GM21360 (cell line): ENCODE results near the gene SMAD7.

Experiments used
- ATAC-seq: cut with Tn5 transposase; IDR thresholded peaks from one replicate; pipeline ENCODE4 v1.9.1; 2021; ENCODE audit warnings: mild to moderate bottlenecking, moderate library complexity; ENCODE audit not compliant: unreplicated experiment

SMAD7 gene

DNA sequence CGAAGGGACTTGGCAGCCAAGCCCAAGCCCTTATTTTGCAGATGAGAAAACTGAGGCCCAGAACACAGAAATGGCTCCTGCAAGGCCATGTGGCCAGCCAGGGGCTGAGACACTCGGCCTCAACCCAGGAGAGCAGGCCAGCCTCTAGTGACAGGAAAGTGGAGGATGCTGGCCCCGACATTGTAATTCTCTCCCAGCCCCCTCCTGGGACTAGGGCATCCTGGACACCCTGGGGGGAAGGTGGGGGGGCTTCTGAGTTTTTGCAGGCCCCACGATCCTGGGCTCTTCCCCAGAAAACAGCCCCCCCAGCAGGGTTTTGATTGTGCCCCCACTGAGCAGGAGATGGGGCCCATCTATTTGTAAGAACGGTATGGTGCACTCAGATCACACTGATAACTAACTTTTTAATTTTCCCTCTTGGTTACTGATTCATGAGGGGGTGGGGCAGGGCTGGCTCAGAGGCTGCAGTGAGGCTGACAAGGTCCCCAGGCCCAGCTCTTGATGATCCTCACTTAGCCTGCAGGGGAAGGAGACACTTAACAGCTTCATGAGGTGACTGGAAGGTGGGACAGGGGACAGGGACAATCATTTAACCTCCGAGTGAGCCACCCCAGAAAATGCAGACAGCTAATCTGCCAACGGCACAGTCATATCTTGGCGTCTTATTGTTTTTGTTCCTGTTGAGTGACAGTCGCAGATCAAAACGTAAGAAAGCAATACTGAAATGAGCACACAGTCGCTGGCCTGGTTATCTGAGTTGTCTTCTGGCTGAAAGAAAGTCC, 18.9 kb downstream of the SMAD7 start:
- ATAC-seq: peak; percentile 27

DNA sequence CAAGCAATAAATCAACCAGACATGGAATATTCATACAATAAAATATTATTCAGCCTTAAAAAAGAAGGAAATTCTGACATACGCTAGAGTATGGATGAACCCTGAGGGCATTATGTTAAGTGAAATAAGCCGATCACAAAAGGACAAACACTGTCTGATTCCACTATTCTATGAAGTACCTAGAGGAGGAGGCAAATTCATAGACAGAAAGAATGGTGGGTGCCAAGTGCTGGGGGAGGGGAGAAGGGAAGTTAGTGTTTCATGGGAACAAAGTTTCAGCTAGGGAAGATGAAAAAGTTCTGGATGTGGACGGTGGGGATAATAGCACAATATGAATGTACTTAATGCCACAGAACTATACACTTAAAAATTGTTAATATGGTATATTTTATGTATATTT, 19.8 kb downstream of the SMAD7 start:
- ATAC-seq: no peak

DNA sequence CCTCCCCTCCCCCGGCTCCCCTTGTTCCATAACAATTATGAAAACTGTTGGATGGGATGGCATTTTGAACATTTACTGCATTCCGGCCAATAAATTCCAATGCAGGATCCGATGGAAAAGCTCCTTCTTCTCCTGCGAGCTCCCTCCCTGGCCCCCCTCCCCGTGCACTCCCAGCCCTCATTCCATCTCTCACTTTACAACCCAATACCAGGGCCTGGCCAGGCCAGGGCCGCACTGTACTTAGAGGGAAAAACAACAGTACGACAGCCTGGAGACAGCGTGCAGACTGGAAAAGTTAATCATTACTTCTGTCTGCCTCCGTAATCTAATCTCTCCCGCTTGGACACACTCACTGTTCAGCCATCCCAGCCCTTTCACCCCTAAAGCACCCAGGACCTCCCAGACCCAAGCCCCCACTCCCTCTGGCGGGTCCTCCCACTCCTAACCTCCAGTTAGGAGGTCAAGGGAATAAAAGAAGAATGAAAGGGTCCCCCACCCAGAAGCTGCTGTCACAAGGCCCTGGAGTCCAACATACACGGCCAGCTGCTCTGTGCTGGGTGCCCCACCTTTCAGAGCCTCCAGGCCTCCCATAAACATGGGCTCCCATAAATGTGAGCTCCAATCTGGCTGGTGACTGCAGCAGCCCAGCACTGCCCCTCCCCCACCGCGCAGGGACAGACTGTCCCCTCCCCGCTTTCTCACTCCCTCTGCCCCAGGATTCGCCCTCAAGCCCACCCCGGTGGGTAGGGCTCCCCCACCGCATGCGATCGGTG, 20.6 kb downstream of the SMAD7 start:
- ATAC-seq: no peak

DNA sequence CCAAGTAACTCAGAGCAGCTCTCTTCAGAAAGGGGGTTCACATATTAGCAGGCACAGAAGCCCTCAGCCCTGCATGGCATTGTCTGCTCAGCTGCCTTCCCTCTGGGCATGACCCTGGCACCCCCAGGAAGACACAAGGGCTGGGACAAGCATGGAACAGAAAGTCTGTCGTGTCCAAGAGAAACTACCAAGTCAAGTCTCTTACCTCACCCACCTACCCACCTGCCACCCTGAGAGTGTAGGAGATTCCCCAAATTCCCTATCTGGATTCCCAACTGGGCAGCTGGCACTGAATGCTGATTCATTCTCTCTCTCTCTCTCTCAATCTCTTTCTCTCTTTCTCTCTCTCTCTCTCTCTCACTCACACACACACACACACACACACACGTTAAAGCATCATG, 21.6 kb downstream of the SMAD7 start:
- ATAC-seq: no peak

DNA sequence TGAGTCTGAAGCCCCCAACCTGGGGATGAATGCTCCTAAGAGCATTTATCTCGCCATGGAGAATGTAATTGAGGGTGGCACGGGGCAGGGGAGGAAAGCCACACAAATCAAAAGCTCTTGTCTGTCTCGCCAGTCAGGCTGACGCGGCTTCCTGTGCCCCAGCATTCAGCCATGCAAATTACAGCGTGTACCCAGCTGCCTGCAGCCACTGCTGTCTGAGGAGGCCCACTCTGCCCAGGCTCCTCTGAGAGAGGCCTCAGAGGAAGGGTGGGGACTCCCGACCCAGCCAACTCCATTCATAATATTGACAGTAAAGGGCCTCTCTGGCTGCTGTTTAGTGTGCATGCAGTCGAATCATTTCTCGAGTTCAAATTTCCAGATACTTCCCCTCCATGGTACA, 22.0 kb downstream of the SMAD7 start:
- ATAC-seq: peak; percentile 64

DNA sequence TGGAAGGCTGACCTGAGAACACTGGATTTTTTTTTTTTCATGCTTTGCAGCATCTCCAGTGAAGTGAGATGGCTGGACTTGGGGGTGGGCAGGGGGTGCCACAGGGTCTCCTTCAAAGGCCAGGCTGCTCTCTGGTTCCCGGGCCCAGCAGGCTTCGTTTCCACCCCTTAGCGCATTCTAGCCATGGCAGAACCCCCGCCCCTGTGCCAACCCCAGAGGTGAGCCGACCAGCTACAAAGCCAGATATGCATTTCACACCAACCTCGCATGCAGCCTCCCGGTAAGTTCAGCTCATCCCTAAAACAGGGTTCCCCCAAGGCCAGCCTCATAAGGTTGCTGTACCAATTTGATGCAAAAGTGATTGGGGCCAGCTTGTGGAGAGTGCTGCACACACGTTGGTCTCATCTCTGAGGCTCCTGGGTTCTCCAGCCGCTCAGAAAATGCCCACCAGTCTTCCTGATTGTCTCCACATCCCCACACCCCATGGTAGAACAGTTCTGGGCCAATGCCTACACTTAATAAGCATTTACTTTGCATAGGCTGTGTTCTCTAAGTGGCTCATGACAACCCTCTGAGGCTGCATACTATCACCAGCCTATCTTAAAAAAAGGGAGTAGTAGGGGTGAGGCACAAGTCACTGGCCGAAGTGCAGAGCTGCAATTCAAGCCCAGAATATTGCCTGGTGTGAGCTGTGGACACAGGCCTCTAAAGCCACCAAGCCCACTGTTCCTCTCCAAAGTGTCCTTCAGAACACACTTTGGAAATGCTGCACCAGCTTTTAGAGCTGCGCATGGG, 23.3 kb downstream of the SMAD7 start:
- no peak for ATAC-seq

DNA sequence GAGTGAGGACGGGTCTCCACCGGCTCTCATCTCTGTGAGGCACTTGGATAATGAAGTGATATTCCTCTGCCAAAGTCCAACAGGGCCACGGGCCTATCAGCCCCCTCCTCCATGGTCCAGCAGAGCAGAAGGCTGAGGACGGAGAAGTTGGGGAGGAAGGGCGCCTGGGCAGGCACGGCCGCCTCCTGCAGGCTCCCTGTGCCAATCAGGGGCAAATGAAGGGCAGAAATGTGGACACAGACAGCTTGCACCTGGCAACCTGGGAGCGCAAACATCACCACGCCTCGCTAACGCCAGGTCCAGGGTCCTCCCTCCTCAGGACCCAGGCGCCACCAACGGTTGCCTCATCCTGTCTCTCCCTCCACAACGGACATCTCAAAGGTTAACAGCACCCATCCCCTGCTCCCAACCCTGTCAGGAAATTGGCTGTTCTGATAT, 24.3 kb downstream of the SMAD7 start:
- ATAC-seq: no peak

DNA sequence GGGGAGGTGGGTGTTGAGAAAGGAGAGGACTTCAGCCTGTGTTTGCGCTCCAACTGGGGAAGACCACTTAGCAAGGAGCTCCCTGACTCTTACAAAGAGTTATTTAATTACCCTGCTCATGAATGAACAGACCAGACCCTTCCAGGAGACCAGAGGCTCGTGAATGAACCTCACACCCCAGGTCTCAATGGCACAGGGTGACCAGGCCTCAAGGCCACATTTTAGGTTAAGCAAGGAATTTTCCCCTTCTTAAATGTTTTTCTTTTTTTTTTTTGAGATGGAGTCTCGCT, 25.3 kb downstream of the SMAD7 start:
- ATAC-seq: no peak

DNA sequence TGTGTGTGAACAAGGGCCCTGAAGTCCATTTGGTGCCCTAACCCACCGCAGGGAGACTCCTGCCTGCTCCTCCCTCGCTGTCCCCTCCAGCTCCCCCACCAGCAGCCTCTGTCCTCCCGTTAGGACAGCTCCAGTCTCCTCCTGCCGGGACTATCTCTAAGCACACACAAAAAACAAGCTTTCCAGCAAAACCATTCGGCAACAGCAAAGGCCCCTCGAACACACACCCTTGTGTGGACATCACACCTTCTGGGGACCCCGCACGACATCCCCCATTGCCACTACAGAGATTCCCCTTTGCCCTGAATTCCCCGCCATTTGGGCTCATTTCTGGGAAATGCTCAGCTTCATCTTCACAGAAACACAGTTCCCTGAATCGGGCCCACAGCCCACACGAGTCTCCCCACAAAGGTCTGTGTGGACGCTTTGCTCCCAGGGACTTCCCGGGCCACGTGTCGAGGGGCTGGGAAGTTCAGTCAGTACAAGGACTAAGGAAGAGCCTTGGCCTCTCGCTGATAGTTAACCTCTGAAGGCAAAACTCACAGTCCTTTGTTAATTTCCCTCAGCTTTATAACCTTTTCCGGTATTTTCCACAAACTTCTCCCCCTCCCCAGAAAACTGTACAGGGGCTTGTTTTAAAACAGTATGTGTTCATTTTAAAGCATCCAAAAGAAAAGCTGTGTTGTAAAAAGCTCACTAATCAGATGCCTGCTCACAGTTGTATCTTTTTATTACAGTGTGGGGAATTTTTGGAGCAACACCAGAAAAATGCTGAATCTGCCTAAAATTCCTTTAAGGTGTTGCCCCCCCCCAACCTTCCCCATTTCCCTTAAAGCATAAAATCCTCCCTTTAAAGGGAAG, 25.9 kb downstream of the SMAD7 start:
- ATAC-seq: no peak

DNA sequence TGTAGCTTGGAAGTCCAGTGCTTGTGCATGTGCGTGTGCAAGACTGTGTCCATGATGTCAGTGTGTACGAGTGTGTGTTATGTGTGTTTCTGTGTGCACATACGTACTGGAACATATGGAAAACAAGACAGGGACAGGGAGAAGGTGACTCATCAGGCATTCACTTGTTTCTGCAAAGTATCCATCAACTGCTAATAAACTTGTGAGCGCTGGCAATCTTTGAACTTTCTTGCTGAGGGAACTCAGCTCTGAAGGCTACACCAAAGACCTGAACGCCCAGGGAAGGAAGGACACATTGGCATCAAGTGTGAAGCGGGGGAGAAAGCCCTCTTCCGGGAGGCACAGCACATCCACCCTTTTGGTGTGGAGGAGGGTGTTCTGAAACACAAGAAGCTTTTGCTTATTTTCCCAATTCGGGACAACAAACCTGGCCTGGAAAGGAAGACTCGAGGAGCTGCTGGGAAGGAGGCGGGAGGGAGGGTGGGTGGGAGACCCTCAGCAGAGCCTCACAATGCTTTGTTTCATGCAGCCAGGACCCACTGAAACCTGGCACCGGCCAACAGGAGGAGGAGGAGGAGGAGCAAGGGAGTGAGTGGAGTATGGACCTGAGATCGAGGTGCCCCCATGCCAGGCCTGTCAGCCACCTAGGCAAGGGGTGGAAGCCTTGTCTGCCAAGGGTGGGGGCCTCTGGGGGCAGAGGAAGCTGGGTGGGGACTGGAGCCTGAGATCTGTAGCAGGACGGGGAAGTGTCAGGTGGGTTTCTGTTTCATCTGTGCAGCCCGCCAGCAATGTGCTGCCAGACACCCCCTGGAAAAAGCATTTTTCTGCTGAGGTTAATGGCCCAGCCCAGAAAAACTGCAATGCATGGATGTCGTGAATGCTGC, 26.8 kb downstream of the SMAD7 start:
- ATAC-seq: no peak

DNA sequence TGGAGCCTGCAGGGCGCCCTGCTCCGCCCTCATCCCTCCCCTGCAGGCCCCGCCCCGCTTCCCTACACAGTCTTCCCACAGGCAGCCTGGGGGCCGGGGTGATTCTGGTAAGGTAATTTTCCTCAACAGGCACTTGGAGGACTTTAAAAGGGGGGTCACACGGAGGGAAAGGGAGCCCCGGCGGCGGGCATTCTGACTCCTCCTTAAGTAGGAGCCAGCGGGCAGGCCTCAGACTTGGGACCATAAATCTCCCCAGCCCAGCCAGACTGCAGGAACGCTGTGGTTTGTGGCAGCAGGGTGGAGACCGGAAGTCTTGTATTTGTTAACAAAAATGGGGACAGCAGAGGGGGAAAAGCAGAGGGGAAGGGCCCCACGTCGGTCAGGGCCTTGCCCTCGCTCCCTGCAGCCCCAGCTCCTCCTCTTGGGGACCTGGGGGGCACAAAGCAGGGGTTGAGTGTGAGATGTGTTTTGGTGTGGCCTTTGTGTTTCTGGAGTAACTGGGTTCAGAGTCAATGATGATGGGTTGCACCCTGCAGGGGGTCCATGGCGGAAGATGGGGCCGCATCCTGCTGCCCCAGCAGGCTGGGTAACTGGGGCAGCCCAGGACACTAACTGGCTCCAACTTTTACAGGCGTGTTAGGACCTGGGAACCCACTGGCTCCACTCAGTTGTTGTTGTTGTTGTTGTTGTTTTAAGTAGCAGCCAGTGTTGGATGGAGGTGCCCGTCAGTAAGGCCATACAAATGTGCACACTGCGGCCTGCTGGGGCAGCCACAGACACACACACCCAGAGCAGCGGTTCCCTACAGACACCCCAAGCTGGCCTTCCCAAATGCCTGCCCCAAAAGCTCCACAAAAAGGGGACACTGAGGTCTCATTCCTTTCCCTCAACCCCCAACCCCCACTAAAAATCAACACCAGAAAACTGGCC, 27.7 kb downstream of the SMAD7 start:
- no peak for ATAC-seq

DNA sequence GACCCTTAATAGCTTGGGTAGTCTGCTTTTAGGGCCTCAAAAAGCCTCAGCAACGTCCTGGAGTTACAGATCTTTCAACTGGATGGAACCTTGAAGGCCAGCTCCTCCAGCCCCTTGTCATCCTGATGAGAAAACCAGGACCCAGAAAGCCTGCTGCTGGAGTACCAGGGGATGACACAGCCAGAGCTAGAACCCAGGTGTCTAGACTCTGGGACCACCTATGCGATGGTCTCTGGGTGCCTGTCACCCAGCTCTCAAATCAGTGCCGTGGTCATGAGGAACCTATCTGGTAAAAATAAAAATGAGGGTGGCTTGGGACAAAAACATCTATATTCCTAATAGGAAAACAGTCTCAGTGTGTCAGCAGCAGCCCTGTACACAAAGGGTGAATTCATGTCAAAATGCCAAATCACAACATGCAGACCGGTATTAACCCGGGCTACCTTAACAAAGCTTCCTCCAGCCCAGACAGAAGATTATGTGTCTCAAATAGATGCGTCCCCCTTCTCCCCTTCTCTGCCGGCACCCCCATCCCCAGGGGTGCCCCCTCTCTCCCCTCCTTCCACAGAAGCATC, 28.5 kb downstream of the SMAD7 start:
- no peak for ATAC-seq

DNA sequence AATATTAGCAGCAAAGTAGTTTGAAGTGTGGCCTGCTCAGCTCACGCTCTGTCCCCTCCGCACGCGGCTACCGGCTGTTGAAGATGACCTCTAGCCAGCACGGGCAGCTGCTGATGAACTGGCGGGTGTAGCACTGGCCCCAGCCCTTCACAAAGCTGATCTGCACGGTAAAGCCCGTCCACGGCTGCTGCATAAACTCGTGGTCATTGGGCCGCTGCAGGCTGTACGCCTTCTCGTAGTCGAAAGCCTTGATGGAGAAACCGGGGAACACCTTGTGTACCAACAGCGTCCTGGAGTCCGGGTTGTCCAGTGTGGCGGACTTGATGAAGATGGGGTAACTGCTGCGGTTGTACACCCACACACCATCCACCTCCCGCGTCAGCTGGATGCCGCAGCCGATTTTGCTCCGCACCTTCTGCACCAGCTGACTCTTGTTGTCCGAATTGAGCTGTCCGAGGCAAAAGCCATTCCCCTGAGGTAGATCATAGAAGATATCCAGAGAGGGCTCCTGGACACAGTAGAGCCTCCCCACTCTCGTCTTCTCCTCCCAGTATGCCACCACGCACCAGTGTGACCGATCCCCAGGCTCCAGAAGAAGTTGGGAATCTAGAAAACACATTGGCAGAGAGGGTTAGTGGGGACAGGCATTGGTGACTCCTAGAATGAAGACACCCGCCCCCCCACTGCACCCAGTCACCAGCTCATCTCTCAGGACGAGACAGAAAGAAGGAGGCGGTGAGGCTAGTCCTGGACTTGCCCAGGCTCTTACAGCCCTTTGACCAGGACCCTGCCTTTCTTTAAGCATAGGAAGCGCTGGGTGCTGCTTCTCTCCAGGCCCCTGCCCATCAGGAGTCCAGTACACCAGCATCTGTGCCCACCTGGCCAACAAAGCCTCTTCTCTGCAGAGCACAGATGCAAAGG, 29.2 kb downstream of the SMAD7 start:
- no peak for ATAC-seq

DNA sequence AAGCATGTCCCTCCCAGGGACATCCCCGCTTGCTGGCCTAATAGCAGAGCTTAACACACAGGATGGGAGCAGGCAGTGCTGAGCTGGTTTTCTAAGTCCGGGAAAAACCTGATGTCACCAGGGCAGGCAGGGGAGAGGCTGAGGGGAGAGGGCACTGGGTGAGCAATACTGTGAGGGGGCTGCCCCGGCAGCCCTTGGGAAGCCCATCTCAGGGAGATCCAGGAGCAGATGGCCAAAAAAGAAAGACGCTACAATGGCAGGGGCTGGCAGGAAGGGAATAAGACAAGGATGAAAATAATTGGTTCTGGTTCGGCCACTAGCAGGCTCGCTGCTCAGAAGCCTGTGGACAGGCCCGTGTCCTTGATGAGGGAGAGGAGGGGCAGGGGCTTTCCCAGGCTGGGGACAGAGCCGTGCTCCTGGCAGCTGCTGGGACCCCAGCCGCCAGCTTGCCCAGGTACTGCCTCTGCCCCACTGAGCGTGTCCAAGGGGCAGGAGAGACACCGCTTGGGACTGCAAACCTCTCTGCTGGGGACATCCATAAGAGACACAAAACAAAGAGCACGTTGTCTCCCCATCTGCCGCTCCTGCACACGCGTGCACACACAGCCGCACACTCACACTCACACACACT, 30.2 kb downstream of the SMAD7 start:
- ATAC-seq: no peak

DNA sequence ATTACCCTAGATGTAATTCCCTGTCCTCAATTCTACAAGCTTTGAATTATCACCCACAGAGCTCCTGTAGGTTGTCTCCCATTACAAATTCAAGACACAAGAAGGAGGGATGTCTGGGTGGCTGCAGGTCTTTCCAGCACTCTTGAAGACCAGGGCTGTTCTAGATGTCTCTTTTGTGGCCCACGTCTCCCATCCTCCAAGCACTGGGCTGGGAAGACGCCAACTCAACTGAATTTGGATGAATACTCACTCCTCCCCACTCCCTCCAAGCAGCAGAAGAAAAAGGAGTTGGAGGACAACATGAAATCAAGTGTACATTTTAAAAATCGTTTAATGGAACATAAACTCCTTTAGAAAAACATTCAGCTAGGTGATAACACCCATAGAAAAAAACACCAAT, 31.2 kb downstream of the SMAD7 start:
- ATAC-seq: no peak

DNA sequence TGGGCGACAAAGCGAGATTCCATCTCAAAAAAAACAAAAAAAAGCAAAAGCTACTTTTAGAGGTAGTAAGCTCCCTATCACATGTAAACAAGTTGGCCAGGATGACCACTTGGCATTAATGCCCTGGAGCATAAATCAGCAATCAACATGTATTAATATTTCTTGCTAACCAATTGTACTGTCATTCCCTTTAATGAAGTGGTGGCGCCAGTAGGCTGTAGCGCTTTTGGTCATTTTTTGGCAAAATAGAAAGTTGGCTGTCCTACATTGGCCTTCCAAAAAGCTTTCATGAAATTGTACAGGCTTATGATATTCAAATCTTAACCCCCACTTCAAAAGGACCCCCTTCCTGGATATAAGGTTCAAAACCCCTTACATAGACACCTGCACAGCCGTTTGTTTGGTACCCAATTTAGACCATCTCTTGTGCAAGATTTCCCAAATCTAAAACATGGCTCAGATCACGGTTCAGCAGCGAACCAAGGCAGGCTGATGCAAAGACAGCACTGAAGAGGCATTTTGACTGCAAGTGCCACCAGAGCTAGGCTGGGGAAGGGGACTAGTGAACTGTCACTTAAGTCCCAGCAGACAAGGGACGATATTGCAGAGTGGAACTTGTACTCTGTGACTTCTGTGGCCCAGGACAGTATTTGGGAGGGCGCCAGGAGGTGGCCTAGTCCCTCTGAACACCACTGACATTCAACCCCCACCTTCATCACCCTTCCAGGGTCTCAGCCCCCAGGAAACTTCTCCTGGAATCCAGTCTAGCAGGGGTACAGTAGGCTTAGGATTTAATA, 31.9 kb downstream of the SMAD7 start:
- no peak for ATAC-seq
